GM06990 (cell line): ENCODE results near the gene CCDC32.
A peak's percentile ranks its signal among the peaks of the same experiment; 100 is the strongest.
"Not testable (repeated sequence)": the region's sequence is repeated elsewhere in the genome, so short reads cannot be mapped to it uniquely, and the experiment has no call there.

Source experiments
- DNase-seq: peaks from one replicate; pipeline ENCODE4 v3.0.0-alpha.2; 2011; ENCODE audit not compliant: insufficient read length; ENCODE audit errors: extremely low read depth
- H3K27me3 ChIP-seq: replicated peaks from 2 replicates; pipeline ENCODE4 v1.6.0; 2011; ENCODE audit warnings: low read length; ENCODE audit not compliant: control insufficient read depth, insufficient read depth
- H3K36me3 ChIP-seq: 2 replicates; pipeline ENCODE4 v1.5.1; 2011; ENCODE audit warnings: low read length; ENCODE audit not compliant: control insufficient read depth, insufficient read depth
- H3K4me3 ChIP-seq: replicated peaks from 2 replicates; pipeline ENCODE4 v1.5.1; 2011; ENCODE audit warnings: low read depth, mild to moderate bottlenecking, control low read depth, low read length
- TF ChIP-seq, protein P1 (sequence below): IDR thresholded peaks from 2 replicates; pipeline ENCODE4 v1.5.1; 2011; ENCODE audit warnings: low read length, control low read depth, mild to moderate bottlenecking, inconsistent platforms; ENCODE audit not compliant: insufficient read depth, poor library complexity, severe bottlenecking

CCDC32 gene

DNA sequence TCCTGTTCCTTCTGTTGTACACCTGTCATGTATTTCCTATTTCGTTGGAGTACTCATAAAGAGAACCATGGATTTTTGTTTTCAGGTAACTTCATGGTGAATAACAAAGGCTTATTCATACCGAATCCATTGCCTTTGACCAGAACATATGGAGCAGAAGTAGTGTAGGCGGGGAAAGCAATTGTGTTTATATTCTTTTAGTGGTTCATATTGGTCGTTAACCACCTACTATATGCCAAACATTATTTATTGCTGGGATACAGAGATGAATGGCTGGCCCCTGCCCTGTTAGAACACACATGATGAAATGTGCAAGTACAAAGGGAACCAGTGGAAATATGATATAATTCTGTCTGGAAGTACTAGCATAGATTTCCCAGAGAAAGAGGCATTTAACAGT, 14.1 kb upstream of the CCDC32 start:
- Histone ChIP-seq H3K4me3 (no peak overlapping the region), H3K36me3 (peaks cover 3% of the 10 kb centered on the region), H3K27me3 (no peaks in the 10 kb centered on the region)
- DNase-seq, result no peak
- TF ChIP-seq, protein P1, sequence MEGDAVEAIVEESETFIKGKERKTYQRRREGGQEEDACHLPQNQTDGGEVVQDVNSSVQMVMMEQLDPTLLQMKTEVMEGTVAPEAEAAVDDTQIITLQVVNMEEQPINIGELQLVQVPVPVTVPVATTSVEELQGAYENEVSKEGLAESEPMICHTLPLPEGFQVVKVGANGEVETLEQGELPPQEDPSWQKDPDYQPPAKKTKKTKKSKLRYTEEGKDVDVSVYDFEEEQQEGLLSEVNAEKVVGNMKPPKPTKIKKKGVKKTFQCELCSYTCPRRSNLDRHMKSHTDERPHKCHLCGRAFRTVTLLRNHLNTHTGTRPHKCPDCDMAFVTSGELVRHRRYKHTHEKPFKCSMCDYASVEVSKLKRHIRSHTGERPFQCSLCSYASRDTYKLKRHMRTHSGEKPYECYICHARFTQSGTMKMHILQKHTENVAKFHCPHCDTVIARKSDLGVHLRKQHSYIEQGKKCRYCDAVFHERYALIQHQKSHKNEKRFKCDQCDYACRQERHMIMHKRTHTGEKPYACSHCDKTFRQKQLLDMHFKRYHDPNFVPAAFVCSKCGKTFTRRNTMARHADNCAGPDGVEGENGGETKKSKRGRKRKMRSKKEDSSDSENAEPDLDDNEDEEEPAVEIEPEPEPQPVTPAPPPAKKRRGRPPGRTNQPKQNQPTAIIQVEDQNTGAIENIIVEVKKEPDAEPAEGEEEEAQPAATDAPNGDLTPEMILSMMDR, result no peak

DNA sequence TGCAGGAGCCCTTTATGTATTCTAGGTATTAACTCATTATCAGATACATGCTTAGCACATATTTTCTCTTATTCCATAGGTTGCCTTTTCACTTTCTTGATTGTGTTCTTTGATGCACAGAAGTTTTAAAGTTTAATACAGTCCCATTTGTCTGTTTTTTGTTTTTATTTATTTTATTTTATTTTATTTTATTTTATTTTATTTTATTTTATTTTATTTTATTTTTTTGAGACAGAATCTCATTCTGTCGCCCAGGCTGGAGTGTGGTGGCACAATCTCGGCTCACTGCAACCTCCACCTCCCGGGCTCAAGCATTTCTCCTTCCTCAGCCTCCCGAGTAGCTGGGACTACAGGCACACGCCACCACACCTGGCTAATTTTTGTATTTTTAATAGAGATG, 12.1 kb upstream of the CCDC32 start:
- H3K27me3 ChIP-seq, H3K36me3 ChIP-seq: not testable (repeated sequence)

DNA sequence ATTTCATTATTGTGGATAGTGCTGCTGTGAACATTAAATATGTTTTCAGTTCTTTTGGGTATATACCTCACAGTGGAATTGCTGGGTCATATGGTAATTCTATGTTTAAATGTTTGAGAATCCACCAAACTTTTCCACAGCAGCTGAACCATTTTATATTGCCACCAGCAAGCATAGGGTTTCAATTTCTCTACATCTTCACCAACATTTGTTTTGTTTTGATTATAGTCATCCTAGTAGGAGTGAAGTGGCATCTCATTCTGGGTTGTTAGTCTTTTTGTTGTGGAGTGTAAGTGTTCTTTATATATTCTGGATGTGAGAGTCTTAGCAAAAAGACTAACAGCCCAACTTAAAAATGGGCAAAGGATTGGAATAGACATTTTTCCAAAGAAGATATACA, 10.3 kb upstream of the CCDC32 start:
- peaks cover 9% of the 10 kb centered on the region for H3K36me3 ChIP-seq
- DNase-seq, result no peak
- no peak overlapping the region for H3K4me3 ChIP-seq
- TF ChIP-seq, protein P1, result no peak
- H3K27me3 ChIP-seq, result no peaks in the 10 kb centered on the region

More for the DNA sequence above, 12.1 kb upstream of the CCDC32 start:
- H3K4me3 ChIP-seq, DNase-seq: not testable (repeated sequence)

DNA sequence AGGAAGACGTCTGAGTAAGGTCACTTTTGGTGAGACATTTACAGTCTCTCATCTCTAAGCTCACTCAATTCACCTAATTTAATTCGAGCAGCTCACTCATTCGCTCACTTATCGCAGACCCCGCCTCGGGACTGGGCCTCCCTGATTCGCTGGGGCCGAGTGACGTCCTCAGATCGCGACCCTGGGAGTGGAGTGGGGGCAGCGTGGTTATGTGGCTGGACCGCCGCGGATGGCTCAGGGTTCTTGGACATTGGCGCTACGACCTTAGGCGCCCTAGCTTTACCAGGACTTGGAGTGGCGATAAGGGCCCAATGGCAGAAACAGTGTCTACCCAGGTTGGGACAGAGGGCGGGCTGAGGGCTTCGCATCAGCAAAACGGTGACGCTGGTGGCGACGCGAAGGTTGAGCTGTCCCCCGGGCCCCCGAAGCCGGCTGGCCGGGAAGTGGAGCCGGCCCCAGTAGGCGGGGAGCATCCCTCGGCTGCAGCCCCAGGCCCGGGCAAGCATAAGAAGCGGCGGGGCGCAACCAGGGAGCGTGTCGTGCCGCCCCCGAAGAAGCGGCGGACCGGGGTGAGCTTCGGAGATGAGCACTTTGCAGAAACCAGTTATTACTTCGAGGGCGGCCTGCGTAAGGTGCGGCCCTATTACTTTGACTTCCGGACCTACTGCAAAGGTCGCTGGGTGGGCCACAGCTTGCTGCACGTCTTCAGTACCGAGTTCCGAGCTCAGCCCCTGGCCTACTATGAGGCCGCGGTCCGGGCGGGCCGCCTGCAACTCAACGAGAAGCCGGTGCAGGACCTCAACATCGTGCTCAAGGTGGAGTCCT, 4.5 kb upstream of the CCDC32 start, which contains the start of gene RPUSD2:
RPUSD2 (plus strand) TSS at position 171 of the 825 bp plus-strand sequence; CDS start at position 210, 39 bp downstream.
- peak; percentile 88 for DNase-seq
- Histone ChIP-seq H3K27me3 (no peaks in the 10 kb centered on the region), H3K36me3 (peaks cover 9% of the 10 kb centered on the region), H3K4me3 (peak within 1 kb of the TSS; percentile 84)
- TF ChIP-seq, protein P1, result no peak

DNA sequence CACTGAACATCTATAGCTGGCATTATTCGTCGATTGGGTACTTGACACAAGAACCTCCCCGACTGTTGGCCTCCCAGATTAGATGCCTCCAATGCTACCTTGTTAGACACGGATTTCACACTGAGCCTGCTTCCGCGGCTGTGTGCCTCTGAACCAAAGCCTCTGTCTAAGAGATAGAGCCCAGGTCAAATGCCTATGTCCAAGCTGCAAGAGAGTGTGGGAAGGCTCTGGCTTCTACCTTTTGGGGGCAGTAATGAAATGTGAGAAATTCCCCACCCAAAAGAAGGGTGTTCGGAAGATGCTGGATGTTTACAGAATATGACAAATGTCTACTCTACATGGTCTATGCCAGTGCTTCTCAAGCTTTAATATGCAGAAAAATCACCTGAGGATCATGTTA, 2.3 kb upstream of the CCDC32 start:
- TF ChIP-seq, protein P1, result peak; percentile 54
- DNase-seq, result no peak

DNA sequence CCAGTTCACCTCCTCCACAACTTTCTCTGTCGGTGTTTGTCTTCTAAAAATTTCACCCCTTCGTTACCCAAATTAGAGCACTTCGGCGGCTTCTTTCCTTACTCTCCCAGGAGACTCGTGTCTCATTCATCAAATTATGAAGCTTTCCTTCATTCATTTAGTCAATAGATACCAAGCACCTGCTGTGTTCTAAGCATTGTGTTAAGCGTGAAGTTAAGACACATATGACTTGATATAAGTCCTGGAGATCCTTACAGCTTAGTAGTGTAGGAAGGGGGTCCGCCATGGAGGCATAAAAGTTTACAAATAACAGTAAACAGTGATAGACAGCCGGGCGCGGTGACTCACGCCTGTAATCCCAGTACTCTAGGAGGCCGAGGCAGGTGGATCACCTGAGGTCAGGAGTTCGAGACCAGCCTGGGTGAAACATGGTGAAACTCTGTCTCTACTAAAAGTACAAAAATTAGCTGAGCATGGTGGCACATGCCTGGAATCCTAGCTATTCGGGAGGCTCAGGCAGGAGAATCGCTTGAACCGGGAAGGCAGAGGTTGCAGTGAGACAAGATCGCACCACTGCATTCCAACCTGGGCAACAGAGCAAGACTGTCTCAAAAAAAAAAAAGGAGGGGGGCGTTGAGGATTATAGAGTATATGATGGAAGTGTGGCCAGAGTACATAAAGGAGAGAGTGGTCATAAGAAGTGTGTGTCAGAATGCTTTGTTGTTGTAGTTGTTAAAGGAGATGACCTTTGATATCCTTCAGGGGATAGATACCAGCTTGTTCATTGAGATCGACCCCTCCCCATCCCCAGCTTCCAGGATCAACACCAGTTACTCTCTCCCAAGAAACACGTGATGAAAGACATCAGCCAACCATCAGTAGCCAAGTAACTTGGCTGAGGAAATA, 744 bp upstream of the CCDC32 start:
- TF ChIP-seq, protein P1, result no peak
- H3K4me3 ChIP-seq, result peak overlapping the region; percentile 97
- H3K27me3 ChIP-seq, result no peaks in the 10 kb centered on the region
- no peak for DNase-seq
- H3K36me3 ChIP-seq, result peaks cover 2% of the 10 kb centered on the region; the same call in 1 of the 2 replicates

More for the DNA sequence above, 2.3 kb upstream of the CCDC32 start:
- Histone ChIP-seq H3K36me3 (peaks cover 5% of the 10 kb centered on the region; the same call in 1 of the 2 replicates), H3K27me3 (no peaks in the 10 kb centered on the region), H3K4me3 (no peak overlapping the region)
